Body of pancreas (tissue), 4 donors: Measurements from ENCODE around the gene PRKG1. TPM values are rescaled to one million over a fixed set of nuclear protein-coding genes. Genes with fewer than 3 reads are reported as not detected.

Experiments used
- ATAC-seq: fragments of 150-250 bp; one replicate; pipeline ENCODE4 v1.9.1; 2016
- DNase-seq, 4 donors: peaks; one replicate each; pipeline ENCODE4 v3.0.0-alpha.2; 2019
- H3K27ac ChIP-seq, 4 donors: fragments of 200-600 bp; sonication (generic); 1 replicate in 3 of 4; 2 replicates in 1 of 4; pipeline versions ENCODE4 v1.5.1 to v1.6.1; 2016 to 2019; ENCODE audit warnings: mild to moderate bottlenecking in 1 of 4, mixed read lengths in 1 of 4, moderate library complexity in 1 of 4
- H3K27me3 ChIP-seq, 2 donors: fragments of 200-600 bp; sonication (generic); one replicate each; pipeline ENCODE4 v1.6.0; 2016; ENCODE audit warnings: mild to moderate bottlenecking in 1 of 2
- H3K36me3 ChIP-seq, 2 donors: fragments of 200-600 bp; sonication (generic); replicated peaks in 1 of 2; 2 replicates each; pipeline ENCODE4 v1.5.1; 2016; ENCODE audit warnings: low read depth in 2 of 2; ENCODE audit not compliant: insufficient read depth in 1 of 2
- H3K4me1 ChIP-seq: fragments of 200-600 bp; sonication (generic); one replicate; pipeline ENCODE4 v1.6.0; 2016
- H3K4me3 ChIP-seq, 2 donors: fragments of 200-600 bp; sonication (generic); 1 replicate in 1 of 2; 2 replicates in 1 of 2; pipeline ENCODE4 v1.5.1; 2016 to 2019
- H3K9me3 ChIP-seq, 3 donors: fragments of 200-600 bp; sonication (generic); 1 replicate in 2 of 3; 2 replicates in 1 of 3; pipeline ENCODE4 v1.5.1; 2016
- POLR2A ChIP-seq, 3 donors: fragments of 450-650 bp; IDR thresholded peaks; one replicate each; pipeline ENCODE4 v1.6.1; 2016; ENCODE audit warnings: antibody characterized with exemption in 3 of 3, mild to moderate bottlenecking in 2 of 3
- WGBS, 2 donors: methylation state at CpG; one replicate each; pipeline ENCODE4 v1.1.5; 2017; 5-methylcytosine and 5-hydroxymethylcytosine counted together
- intact Hi-C: fragments of 100-400 bp; cut with DNase I; formaldehyde crosslinking; loops from one replicate; pipeline ENCODE4 v1.15.1; 2023
- total RNA-seq, 2 donors: library from RNA; depleted of rRNA; stranded (reverse); fragments of >200 nt; gene quantifications; one replicate each; pipeline ENCODE4 v1.1.0, GENCODE V29; 2016
- TF ChIP-seq, protein P1 (sequence below), 7 experiments: fragments of 450-650 bp in 4 of 7; fragments of 200-600 bp in 3 of 7; sonication (generic) in 3 of 7; IDR thresholded peaks; one replicate each; pipeline ENCODE4 v1.5.1; 2016 to 2019; ENCODE audit warnings: antibody characterized with exemption in 7 of 7

Gene PRKG1
- total RNA-seq, 2 donors from 2014 or later = 14.2 to 18.9 TPM

DNA sequence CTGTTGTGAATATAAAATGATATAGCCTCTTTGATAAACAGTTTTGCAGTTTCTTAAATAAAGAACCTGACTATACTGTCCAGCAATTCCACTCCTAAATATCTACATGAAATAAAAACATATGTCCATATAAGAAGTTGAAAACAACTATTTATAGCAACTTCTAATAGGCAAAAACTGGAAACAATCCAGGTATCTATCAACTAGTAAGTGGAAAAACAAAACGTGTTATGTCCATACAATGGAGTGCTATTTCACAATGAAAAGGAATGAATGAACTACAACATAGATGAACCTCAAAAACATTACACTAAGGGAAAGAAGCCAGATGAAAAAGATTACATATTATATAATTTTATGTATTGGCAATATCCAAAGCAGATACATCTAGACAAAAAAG is 356.2 kb downstream of the PRKG1 start:
- no peaks in the 10 kb centered on the region for H3K9me3 ChIP-seq
- H3K4me3 ChIP-seq = no peak overlapping the region
- no peaks in the 10 kb centered on the region for H3K27me3 ChIP-seq
- 10 to 13% methylated on average over 1 of the region's 1 CpG for WGBS, 2 donors
- DNase-seq (no peak), ATAC-seq (no peak)
- no peaks in the 10 kb centered on the region for H3K4me1 ChIP-seq
- intact Hi-C loops = no loop called here
- no peaks in the 10 kb centered on the region for H3K36me3 ChIP-seq
- no peak overlapping the region for H3K27ac ChIP-seq
- TF ChIP-seq, protein P1, sequence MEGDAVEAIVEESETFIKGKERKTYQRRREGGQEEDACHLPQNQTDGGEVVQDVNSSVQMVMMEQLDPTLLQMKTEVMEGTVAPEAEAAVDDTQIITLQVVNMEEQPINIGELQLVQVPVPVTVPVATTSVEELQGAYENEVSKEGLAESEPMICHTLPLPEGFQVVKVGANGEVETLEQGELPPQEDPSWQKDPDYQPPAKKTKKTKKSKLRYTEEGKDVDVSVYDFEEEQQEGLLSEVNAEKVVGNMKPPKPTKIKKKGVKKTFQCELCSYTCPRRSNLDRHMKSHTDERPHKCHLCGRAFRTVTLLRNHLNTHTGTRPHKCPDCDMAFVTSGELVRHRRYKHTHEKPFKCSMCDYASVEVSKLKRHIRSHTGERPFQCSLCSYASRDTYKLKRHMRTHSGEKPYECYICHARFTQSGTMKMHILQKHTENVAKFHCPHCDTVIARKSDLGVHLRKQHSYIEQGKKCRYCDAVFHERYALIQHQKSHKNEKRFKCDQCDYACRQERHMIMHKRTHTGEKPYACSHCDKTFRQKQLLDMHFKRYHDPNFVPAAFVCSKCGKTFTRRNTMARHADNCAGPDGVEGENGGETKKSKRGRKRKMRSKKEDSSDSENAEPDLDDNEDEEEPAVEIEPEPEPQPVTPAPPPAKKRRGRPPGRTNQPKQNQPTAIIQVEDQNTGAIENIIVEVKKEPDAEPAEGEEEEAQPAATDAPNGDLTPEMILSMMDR (IDR thresholded peaks at IDR 0.05) = no peak
- TF ChIP-seq POLR2A (IDR thresholded peaks at IDR 0.05) = no peak

DNA sequence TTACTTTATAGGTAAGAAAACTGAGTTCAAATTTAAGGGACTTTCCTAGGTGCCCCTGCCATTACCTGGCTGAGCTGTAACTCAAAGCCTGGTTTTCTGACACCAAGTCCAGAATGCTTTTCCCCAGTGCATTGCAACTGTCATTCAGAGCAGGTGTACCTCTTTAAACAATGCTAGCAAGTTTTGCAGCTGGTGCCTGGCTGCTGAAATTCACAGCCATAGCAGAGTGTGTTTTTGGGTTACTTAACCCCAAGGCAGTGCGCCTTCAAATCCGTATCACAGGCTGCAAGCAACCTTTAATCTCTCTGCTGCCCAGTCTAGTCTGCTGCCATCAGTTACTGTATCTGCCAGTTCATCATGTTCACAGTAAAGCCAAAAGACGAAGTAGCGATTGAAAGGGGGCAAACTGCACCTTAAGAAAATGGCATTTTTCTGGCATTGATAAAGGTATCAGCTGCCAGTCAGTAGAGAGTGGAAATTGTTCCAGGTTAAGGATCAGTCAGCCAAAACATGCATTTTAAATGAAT is 359.7 kb downstream of the PRKG1 start:
- Histone ChIP-seq H3K27ac (no peak overlapping the region), H3K36me3 (no peaks in the 10 kb centered on the region), H3K27me3 (no peaks in the 10 kb centered on the region), H3K4me1 (no peaks in the 10 kb centered on the region), H3K9me3 (no peaks in the 10 kb centered on the region), H3K4me3 (no peak overlapping the region)
- ATAC-seq (peak; percentile 63), DNase-seq (peak in 3 of 4 donors; percentile 24 to 68 (median 25))
- TF ChIP-seq, protein P1 (IDR thresholded peaks at IDR 0.05) = no peak
- TF ChIP-seq POLR2A (IDR thresholded peaks at IDR 0.05) = no peak
- intact Hi-C loops = no loop called here
- 38 to 53% methylated on average over 4 of the region's 4 CpGs for WGBS, 2 donors

GRCh38 chr10:51436805-51437204 is 362.5 kb downstream of the PRKG1 start:
- Histone ChIP-seq H3K4me3 (no peak overlapping the region), H3K36me3 (no peaks in the 10 kb centered on the region), H3K4me1 (no peaks in the 10 kb centered on the region), H3K27ac (no peak overlapping the region), H3K9me3 (no peaks in the 10 kb centered on the region), H3K27me3 (no peaks in the 10 kb centered on the region)
- intact Hi-C loops = no loop called here
- 70 to 75% methylated on average over 4 of the region's 4 CpGs for WGBS, 2 donors
- ATAC-seq (no peak), DNase-seq (no peak)
- no peak for TF ChIP-seq POLR2A (IDR thresholded peaks at IDR 0.05)
- TF ChIP-seq, protein P1 (IDR thresholded peaks at IDR 0.05) = no peak

DNA sequence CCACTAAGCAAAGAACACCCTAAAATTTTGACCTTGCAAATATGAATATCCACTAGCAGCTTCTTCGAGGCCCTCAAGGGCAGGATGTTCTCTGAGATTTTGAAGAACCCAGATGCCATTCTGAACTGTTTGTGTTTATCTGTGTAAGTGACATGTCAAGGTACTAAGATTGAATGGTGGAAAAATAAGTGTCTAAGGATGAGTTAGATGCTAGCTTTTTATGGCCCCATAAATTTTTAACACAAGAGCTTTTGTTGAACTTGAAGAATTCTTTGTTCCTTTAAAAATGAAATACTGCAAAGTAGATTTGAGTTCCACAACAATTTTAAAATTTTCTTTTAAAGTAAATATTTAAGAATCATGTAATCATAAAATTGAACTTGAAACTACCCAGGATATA is 365.4 kb downstream of the PRKG1 start:
- ATAC-seq (no peak), DNase-seq (no peak)
- H3K36me3 ChIP-seq = no peaks in the 10 kb centered on the region
- H3K9me3 ChIP-seq = no peaks in the 10 kb centered on the region
- no peak overlapping the region for H3K4me3 ChIP-seq
- no peaks in the 10 kb centered on the region for H3K4me1 ChIP-seq
- TF ChIP-seq, protein P1 (IDR thresholded peaks at IDR 0.05) = no peak
- no peak for TF ChIP-seq POLR2A (IDR thresholded peaks at IDR 0.05)
- intact Hi-C loops = no loop called here
- H3K27me3 ChIP-seq = no peaks in the 10 kb centered on the region
- 79 to 90% methylated on average over 1 of the region's 1 CpG for WGBS, 2 donors
- H3K27ac ChIP-seq = no peak overlapping the region

DNA sequence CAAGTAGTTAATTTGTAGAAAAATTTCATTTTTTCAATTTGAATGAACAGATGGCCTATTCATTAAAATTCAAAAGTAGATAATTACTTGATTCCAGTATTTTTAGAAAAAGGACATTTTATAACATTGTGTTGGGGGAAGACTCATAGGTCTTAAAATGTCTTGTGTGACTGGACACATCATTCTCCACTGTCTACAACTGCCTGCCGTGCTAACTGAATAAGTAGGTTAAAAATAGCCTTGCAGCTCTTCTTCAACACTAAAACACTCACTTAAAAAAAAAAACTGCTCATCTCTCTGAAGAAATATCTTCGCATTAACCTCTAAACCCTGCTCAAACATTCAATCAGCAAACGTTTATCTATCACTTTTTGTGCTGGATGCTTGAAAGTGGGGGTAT is 371.3 kb downstream of the PRKG1 start:
- TF ChIP-seq, protein P1 (IDR thresholded peaks at IDR 0.05) = no peak
- no peak for TF ChIP-seq POLR2A (IDR thresholded peaks at IDR 0.05)
- Histone ChIP-seq H3K36me3 (no peaks in the 10 kb centered on the region), H3K4me1 (no peaks in the 10 kb centered on the region), H3K27me3 (no peaks in the 10 kb centered on the region), H3K27ac (no peak overlapping the region), H3K4me3 (no peak overlapping the region), H3K9me3 (no peaks in the 10 kb centered on the region)
- WGBS, 2 donors = 67 to 74% methylated on average over 3 of the region's 3 CpGs
- DNase-seq (no peak), ATAC-seq (no peak)
- intact Hi-C loops = no loop called here
